ENCODE results near the gene UTP3.
A peak's percentile ranks its signal among the peaks of the same experiment; 100 is the strongest.

GRCh38 chr4:70705183-70706043 lies 17.1 kb downstream of the UTP3 start:
- TF ChIP-seq POLR2AphosphoS5 (IDR thresholded peaks at IDR 0.05; ENCODE audit: insufficient read depth in 1 of 2, low read depth in 1 of 2) (peak in 1 of 2 donors; percentile 80), CTCF (IDR thresholded peaks at IDR 0.05) (no peak), POLR2A (IDR thresholded peaks at IDR 0.05) (no peak)
